GM12874 (cell line): Measurements from ENCODE around the gene VPS26B.

ENCODE experiments used
- CTCF ChIP-seq: IDR thresholded peaks from 2 replicates; pipeline ENCODE4 v1.5.1; 2011; ENCODE audit warnings: low read depth, mild to moderate bottlenecking, control low read depth, low read length, moderate library complexity; ENCODE audit not compliant: insufficient read depth

The VPS26B gene

DNA sequence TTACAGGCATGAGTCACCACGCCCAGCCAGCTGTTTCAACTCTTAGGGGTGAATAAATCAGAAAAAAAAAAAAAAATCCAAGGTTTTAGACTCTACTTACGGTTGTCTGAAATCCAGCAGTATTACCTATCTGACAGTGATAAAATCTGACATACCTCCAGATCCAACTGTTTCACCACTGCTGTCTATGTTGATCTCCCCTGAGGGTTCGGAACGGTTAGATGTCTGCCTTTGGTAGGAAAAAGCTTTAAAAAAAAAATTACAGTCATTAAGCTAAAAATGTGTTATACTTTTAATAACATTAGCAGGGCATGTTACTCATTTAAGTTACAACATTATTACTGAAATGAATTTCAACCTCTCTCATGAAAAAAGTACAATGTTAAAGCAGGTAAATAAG is 21.8 kb upstream of the VPS26B start:
- TF ChIP-seq CTCF = no peak

- no peak for TF ChIP-seq CTCF
These were observed 18.7 kb upstream of the VPS26B start for GRCh38 chr11:134205729-134206128.

DNA sequence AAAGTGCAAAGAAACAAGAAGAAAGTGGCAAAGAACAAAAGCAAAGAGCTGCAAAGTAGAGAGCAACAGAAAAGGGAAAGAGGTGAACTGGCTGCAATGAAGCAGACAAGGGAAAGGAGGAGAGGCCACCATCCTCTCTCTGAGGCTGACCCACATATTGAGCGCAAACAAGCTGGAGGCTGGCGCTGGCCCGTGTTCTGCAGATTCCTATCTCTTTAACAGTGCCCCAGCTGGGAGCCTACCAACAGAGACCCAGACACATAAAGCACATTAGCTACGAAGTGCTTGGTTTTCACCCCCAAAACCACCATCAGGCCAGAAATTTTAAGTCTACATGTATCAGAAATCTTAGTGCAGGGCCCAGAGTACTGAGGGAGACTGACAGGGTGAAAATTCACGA is 18.3 kb upstream of the VPS26B start:
- no peak for TF ChIP-seq CTCF

DNA sequence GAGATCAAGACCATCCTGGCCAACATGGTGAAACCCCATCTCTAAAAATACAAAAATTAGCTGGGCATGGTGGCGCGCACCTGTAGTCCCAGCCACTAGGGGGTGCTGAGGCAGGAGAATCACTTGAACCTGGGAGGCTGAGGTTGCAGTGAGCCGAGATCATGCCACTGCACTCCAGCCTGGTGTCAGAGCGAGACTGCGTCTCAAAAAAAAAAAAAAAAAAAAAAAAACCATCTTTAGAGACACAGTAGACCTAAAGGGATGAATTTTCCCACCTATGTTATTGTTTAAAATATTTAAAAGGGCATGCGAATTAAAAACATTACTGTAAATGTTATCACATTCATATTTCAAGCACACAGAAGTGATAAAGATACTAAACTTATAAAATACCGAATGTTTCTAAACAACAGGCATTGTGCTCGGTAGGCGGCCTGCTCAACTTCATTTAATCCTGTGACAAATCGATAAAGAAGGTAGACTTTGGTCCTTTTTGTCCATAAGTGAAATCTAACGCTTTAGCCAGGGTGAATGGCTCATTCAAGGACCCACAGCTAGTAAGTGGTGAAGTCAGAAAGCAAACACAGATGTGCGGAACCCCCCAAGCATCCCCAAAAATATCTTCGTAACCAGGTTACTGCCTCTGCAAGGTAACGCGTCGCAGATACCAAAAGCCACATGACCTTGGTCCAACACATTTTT is 16.8 kb upstream of the VPS26B start:
- peak; percentile 60 for TF ChIP-seq CTCF

DNA sequence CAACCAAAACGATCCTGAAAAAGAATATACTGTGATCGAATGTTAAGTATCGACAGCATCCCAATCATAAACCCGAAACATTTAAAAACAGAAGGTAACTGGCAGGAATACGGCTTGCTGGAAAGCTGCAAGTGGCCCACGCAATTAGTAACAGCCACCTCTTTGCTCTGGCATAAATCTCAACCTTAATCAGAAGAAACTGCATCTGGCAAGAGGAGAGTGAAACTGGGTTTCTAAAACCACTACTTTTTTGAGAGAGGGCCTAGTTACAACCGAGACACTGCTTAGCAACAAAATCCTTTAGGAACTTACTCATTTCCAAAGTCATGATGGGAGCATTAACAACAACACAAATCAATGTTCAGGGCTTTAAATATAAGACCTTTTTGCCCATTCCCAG is 8.6 kb upstream of the VPS26B start:
- TF ChIP-seq CTCF = no peak

DNA sequence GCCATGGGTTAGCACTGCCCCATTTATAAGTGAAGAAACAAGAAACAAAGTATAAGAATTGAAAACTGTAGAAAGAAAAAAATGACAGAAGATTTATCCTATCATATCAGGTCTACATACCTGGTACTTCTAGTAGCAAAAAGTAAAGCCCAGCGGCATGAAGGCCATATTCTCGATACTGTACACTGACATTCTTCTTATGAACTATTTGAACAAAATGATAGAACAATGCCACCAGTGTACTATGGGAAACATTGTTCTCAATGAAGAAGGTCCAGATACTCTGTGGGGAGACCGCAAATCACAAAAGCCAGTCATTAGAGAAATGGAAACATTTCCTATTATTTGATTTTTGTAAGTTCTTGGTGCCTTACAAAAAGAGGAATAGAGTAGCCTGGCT is 7.7 kb upstream of the VPS26B start:
- no peak for TF ChIP-seq CTCF

DNA sequence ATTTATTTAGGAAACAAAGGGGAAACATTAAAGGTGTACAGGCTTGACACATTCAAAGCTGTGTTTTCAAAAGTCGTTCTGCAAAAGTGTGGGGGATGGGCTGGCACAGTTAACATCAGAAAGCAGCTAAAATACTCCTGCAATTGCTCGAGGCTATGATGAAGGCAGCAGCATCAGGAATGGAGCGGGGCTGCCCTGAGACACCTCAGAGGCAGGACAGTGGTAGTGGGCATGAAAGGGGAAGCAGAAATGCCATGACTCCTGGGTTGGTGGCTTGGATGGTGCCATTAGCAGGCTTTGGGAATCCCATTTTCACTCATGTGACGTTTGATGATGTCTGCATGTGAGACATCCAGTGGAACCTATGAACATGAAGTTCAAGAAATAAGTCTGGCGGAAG is 1.4 kb upstream of the VPS26B start:
- TF ChIP-seq CTCF = no peak
